ENCODE data around the gene XCR1. TPM values are rescaled to one million over a fixed set of nuclear protein-coding genes. Genes with fewer than 3 reads are reported as not detected.

Gene XCR1
- total and polyA plus RNA-seq, 2 experiments from 2014 or later: not detected

DNA sequence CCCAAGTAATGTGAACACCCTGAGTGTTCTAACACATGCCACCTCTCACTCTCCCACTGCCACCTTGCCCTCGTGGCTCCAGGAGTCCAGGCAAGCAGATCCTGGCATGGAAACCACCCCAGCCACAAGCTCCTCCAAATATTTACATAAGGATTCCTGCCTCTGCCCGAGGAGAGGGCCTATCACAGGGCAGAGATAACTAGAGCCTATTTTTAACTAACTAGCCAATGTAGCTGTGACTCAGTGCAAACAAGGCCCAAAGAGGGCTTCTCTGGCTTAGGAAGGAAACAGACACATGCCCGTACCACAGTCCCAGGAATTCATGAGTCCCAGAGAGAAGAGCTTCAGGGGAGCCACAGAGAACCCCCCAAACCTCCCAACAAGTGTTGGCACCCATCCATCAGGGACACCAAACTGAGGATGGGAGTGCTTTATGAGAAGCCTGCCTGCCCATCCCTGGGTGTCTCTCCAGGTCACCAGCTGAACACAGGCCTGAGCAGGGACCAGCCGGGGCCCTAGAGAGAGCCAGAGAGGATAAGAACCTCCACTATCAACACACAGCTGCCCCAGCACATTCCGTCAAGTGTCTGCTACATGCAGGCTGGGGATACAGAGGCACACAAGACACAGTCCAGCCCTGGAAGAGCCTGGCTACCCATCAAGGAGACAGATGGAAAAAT lies 40.8 kb downstream of the XCR1 start:
- Histone ChIP-seq H2AFZ (no peak overlapping the region), H3K4me1 (ENCODE audit: insufficient read depth) (peaks cover 49% of the 10 kb centered on the region)
- peak; percentile 85 for DNase-seq

DNA sequence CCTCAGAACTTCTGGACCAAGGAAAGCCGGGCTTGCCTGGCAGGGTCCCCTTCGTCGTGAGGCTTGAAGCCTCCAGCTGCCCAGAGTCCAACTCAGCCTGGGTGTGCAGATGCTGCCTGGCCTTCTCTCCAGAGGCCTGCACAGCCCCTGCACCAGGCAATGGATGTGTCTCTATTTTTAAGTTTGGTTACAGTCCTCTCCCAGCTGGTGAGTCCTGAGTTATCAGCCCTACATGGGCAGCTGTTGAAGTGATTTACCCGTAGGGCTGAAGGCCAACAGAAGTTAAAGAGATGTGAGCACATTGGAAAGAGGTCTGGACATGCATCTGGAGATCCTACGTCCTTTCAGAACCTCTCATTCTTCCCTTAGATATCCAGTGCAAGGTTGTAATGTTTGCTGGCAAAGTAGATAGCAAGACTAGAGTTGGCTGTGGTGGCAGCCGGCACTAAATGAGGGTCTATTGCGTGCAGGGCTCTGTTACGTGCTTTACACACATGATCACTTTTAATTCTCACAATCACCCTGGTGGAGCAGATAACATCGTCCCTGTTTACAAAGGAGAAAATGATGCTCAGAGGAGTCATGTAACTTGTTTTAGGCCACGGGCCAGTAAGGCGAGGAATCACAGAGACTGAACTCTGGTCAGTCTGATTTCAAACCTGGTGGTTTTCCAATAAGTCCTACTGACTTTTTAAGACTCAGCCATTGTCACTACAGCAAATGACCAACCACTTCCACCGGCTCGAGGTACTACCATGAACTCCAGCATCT lies 41.6 kb downstream of the XCR1 start:
- Histone ChIP-seq H3K4me2 (ENCODE audit: unreplicated experiment) (peak overlapping the region; percentile 52), H3K9ac (peak overlapping the region; percentile 52), H3K9me2 (ENCODE audit: insufficient read depth) (no peaks in the 10 kb centered on the region), H3K4me3 (no peak overlapping the region), H3F3A (ENCODE audit: insufficient read depth) (peaks cover 55% of the 10 kb centered on the region), H3K27me3 (replicated peaks; ENCODE audit: insufficient read depth) (no peaks in the 10 kb centered on the region), H3K9me3 (ENCODE audit: low read depth) (no peaks in the 10 kb centered on the region), H2AFZ (no peak overlapping the region), H3K27ac (peak overlapping the region; percentile 77), H3K4me1 (ENCODE audit: insufficient read depth) (peaks cover 56% of the 10 kb centered on the region), H4K20me1 (ENCODE audit: insufficient read depth) (no peaks in the 10 kb centered on the region), H3K79me2 (ENCODE audit: insufficient read depth) (no peaks in the 10 kb centered on the region), H3K36me3 (ENCODE audit: low read depth) (no peaks in the 10 kb centered on the region)
- TF ChIP-seq EZH2phosphoT487 (IDR thresholded peaks at IDR 0.05; ENCODE audit: insufficient read depth, low read depth) (no peak), EZH2 (IDR thresholded peaks at IDR 0.05; ENCODE audit: insufficient read depth, poor library complexity, severe bottlenecking) (no peak)
- WGBS, 2 experiments (ENCODE audit: low coverage in 1 of 2, low lambda C conversion rate in 2 of 2, missing lambda C conversion rate in 2 of 2): 55 to 57% methylated on average over 13 of the region's 13 CpGs
- DNase-seq: peak; percentile 75
- in situ Hi-C loops (cut with MboI): no loop called here

More for the DNA sequence above, 40.8 kb downstream of the XCR1 start:
- H4K20me1 ChIP-seq (ENCODE audit: insufficient read depth): no peaks in the 10 kb centered on the region
- H3K36me3 ChIP-seq (ENCODE audit: low read depth): no peaks in the 10 kb centered on the region
- no peaks in the 10 kb centered on the region for H3K79me2 ChIP-seq (ENCODE audit: insufficient read depth)
- H3K9ac ChIP-seq: peak overlapping the region; percentile 52
- no peaks in the 10 kb centered on the region for H3K9me3 ChIP-seq (ENCODE audit: low read depth)
- H3K4me3 ChIP-seq: no peak overlapping the region
- no peaks in the 10 kb centered on the region for H3K27me3 ChIP-seq (replicated peaks; ENCODE audit: insufficient read depth)
- H3F3A ChIP-seq (ENCODE audit: insufficient read depth): peaks cover 48% of the 10 kb centered on the region
- TF ChIP-seq EZH2phosphoT487 (IDR thresholded peaks at IDR 0.05; ENCODE audit: insufficient read depth, low read depth): no peak
- TF ChIP-seq EZH2 (IDR thresholded peaks at IDR 0.05; ENCODE audit: insufficient read depth, poor library complexity, severe bottlenecking): no peak
- no peaks in the 10 kb centered on the region for H3K9me2 ChIP-seq (ENCODE audit: insufficient read depth)
- WGBS, 2 experiments (ENCODE audit: low coverage in 1 of 2, low lambda C conversion rate in 2 of 2, missing lambda C conversion rate in 2 of 2): 36 to 45% methylated on average over 5 of the region's 5 CpGs
- H3K27ac ChIP-seq: peak overlapping the region; percentile 77
- peak overlapping the region; percentile 52 for H3K4me2 ChIP-seq (ENCODE audit: unreplicated experiment)
- in situ Hi-C loops (cut with MboI): no loop called here

DNA sequence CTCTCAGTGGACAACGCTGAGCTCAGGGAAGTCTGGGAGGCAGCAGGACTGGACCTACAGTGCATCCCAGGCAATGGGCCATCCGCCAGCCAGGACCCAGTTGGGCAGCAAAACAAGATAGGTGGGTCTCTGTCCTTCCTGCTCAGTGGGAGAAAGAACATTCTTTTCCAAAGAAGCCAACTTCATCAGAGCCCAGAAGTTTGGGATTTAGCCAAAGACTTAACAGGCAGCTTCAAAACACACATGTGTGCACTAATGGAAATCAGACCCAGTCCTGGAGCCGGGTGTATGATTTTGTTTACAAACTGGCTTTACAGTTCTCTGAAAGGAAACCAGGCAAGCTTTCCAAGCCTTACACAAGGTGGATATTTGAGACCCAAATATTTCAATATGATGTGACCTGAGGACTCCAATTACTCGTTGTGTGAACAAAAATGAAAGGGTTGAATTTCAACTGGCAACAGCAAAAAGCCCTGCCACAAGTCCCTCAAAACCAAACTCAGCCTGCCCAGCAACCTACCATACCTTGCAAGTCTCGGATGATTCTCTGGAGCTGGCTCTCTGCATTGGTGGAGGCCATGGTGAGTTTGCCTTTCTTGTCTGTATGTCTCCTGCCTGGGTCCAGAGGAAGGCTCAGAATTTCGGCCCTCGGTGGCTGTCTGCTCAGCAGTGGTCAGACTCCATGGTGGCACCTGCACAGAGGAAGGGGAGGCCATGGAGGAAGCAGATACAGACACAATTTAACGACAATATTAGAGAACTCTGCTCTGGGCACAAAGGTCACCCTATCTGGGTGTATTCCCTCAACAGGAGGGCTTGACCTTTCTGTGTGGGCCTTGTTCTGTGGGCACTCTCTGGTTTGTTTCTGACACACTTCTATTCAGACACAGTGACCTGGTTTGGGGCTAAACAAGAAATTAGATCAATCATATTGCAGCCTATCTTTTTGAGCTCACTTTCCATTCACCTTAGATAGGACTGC lies 42.7 kb downstream of the XCR1 start:
- H3K4me1 ChIP-seq (ENCODE audit: insufficient read depth): peaks cover 57% of the 10 kb centered on the region
- H3K9me2 ChIP-seq (ENCODE audit: insufficient read depth): no peaks in the 10 kb centered on the region
- H3K36me3 ChIP-seq (ENCODE audit: low read depth): peaks cover 2% of the 10 kb centered on the region; the same call in 1 of the 2 replicates
- TF ChIP-seq EZH2phosphoT487 (IDR thresholded peaks at IDR 0.05; ENCODE audit: insufficient read depth, low read depth) (no peak), EZH2 (IDR thresholded peaks at IDR 0.05; ENCODE audit: insufficient read depth, poor library complexity, severe bottlenecking) (no peak)
- in situ Hi-C loops (cut with MboI): no loop called here
- no peaks in the 10 kb centered on the region for H3K79me2 ChIP-seq (ENCODE audit: insufficient read depth)
- H2AFZ ChIP-seq: no peak overlapping the region
- H4K20me1 ChIP-seq (ENCODE audit: insufficient read depth): no peaks in the 10 kb centered on the region
- peaks cover 56% of the 10 kb centered on the region for H3F3A ChIP-seq (ENCODE audit: insufficient read depth)
- H3K27ac ChIP-seq: no peak overlapping the region
- WGBS, 2 experiments (ENCODE audit: low coverage in 1 of 2, low lambda C conversion rate in 2 of 2, missing lambda C conversion rate in 2 of 2): 59 to 63% methylated on average over 8 of the region's 8 CpGs
- no peaks in the 10 kb centered on the region for H3K27me3 ChIP-seq (replicated peaks; ENCODE audit: insufficient read depth)
- DNase-seq: no peak
- no peak overlapping the region for H3K9ac ChIP-seq
- H3K4me2 ChIP-seq (ENCODE audit: unreplicated experiment): no peak overlapping the region
- no peak overlapping the region for H3K4me3 ChIP-seq
- H3K9me3 ChIP-seq (ENCODE audit: low read depth): no peaks in the 10 kb centered on the region

DNA sequence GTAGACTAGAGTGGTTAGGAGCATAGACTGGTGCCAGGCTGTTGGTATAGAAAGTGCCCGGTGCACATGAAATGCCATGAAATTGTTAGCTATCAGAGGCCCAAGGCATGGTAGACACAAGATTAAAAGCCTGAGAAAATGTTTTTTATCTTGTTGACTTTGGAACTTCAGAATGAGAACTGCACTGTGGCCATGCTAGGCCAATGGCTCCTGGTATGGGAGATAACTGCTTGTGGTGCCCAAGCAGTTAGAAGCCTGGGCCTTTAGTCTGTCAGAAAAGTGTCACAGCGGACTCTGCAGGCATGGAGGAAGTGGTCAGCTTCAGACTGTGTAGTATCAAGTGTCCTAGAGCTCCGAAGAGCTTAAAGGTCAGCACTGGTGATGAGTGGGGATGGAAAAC lies 43.5 kb downstream of the XCR1 start:
- Histone ChIP-seq H3K9me2 (ENCODE audit: insufficient read depth) (no peaks in the 10 kb centered on the region), H3K36me3 (ENCODE audit: low read depth) (peaks cover 6% of the 10 kb centered on the region; the same call in 1 of the 2 replicates), H2AFZ (no peak overlapping the region), H3K27me3 (replicated peaks; ENCODE audit: insufficient read depth) (no peaks in the 10 kb centered on the region), H3K4me1 (ENCODE audit: insufficient read depth) (peaks cover 49% of the 10 kb centered on the region), H3K27ac (no peak overlapping the region), H3K4me3 (no peak overlapping the region), H3F3A (ENCODE audit: insufficient read depth) (peaks cover 49% of the 10 kb centered on the region), H3K9me3 (ENCODE audit: low read depth) (no peaks in the 10 kb centered on the region), H4K20me1 (ENCODE audit: insufficient read depth) (no peaks in the 10 kb centered on the region), H3K4me2 (ENCODE audit: unreplicated experiment) (no peak overlapping the region), H3K9ac (no peak overlapping the region), H3K79me2 (ENCODE audit: insufficient read depth) (no peaks in the 10 kb centered on the region)
- in situ Hi-C loops (cut with MboI): no loop called here
- TF ChIP-seq EZH2 (IDR thresholded peaks at IDR 0.05; ENCODE audit: insufficient read depth, poor library complexity, severe bottlenecking): no peak
- no peak for TF ChIP-seq EZH2phosphoT487 (IDR thresholded peaks at IDR 0.05; ENCODE audit: insufficient read depth, low read depth)
- 71 to 88% methylated on average over 3 of the region's 3 CpGs for WGBS, 2 experiments (ENCODE audit: low coverage in 1 of 2, low lambda C conversion rate in 2 of 2, missing lambda C conversion rate in 2 of 2)
- DNase-seq: no peak

All from GM23248 (cell line).